SK-N-SH (cell line): ENCODE data around the gene CDSN.

ENCODE experiments used
- CTCF ChIP-seq: fragments of 200-600 bp; sonication (generic); IDR thresholded peaks from 2 replicates; pipeline ENCODE4 v1.6.1; 2017; ENCODE audit warnings: antibody characterized with exemption, mild to moderate bottlenecking, moderate library complexity
- GATA2 ChIP-seq: sonication (generic); formaldehyde crosslinking; IDR thresholded peaks from 2 replicates; pipeline ENCODE4 v1.5.0; 2020; ENCODE audit warnings: mild to moderate bottlenecking, missing genetic modification reagents
- MAX ChIP-seq: IDR thresholded peaks from 2 replicates; pipeline ENCODE4 v1.4.0; 2012; ENCODE audit warnings: low read depth
- MEF2A ChIP-seq: IDR thresholded peaks from 2 replicates; pipeline ENCODE4 v1.4.0; 2012; ENCODE audit warnings: low read depth, borderline replicate concordance
- POLR2AphosphoS5 ChIP-seq: IDR thresholded peaks from 2 replicates; pipeline ENCODE4 v1.6.1; 2012; ENCODE audit warnings: low read depth, low read length
- RCOR1 ChIP-seq: fragments of 150-350 bp; IDR thresholded peaks from 2 replicates; pipeline ENCODE4 v1.6.1; 2017; ENCODE audit warnings: antibody characterized with exemption, low read length
- RFX5 ChIP-seq: IDR thresholded peaks from 2 replicates; pipeline ENCODE4 v1.6.1; 2012; ENCODE audit warnings: mild to moderate bottlenecking, improper control_type of control experiment, low read length
- TCF12 ChIP-seq: IDR thresholded peaks from 2 replicates; pipeline ENCODE4 v1.4.0; 2012
- TEAD4 ChIP-seq: IDR thresholded peaks from 2 replicates; pipeline ENCODE4 v1.4.0; 2012; ENCODE audit warnings: mild to moderate bottlenecking, borderline replicate concordance; ENCODE audit not compliant: insufficient read depth
- USF2 ChIP-seq: fragments of 150-350 bp; IDR thresholded peaks from 2 replicates; pipeline ENCODE4 v1.6.1; 2017; ENCODE audit warnings: antibody characterized with exemption, low read length, low read depth, borderline replicate concordance

GRCh38 chr6:31157513-31158139 is 37.4 kb upstream of the CDSN start, which contains the start of gene CCHCR1:
- no peak for TF ChIP-seq CTCF
- no peak for TF ChIP-seq POLR2AphosphoS5
- no peak for TF ChIP-seq RCOR1
- no peak for TF ChIP-seq MAX
- no peak for TF ChIP-seq USF2
- no peak for TF ChIP-seq GATA2 (CRISPR knock-in tag)
- no peak for TF ChIP-seq TEAD4
- TF ChIP-seq MEF2A = no peak
- no peak for TF ChIP-seq TCF12
- no peak for TF ChIP-seq RFX5
